ENCODE results near the gene CRIM1. TPM values are rescaled to one million over a fixed set of nuclear protein-coding genes. Genes with fewer than 3 reads are reported as not detected.

The CRIM1 gene
- total RNA-seq, 1 experiment from 2014 or later, result 292 TPM

- no TSS peak for BruUV-seq (replicated peaks)
- ChIA-PET CTCF (no interaction called here), POLR2A (no interaction called here)
- Mint-ChIP-seq H3K9me3 (ENCODE audit: unreplicated experiment) (no peaks in the 10 kb centered on the region), H3K36me3 (ENCODE audit: insufficient read depth, unreplicated experiment) (peaks cover 98% of the 10 kb centered on the region), H3K27ac (ENCODE audit: unreplicated experiment) (peak overlapping the region; percentile 9), H3K4me1 (ENCODE audit: low read depth, unreplicated experiment) (peaks cover 11% of the 10 kb centered on the region), H3K27me3 (ENCODE audit: insufficient read depth, unreplicated experiment) (no peaks in the 10 kb centered on the region), H3K4me3 (ENCODE audit: unreplicated experiment) (no peak overlapping the region)
- intact Hi-C loops (cut with micrococcal nuclease; ENCODE audit: unreplicated experiment), result no loop called here
- TF ChIP-seq CTCF (IDR thresholded peaks at IDR 0.05; ENCODE audit: insufficient read depth in 1 of 2, low read depth in 1 of 2, low read length in 1 of 2, severe bottlenecking in 1 of 2, unreplicated experiment in 1 of 2), result no peak
- Histone ChIP-seq H3K4me1 (no peaks in the 10 kb centered on the region), H3K4me3 (ENCODE audit: low read depth, low read length) (no peak overlapping the region), H3K27me3 (replicated peaks; ENCODE audit: control insufficient read depth, insufficient read depth, low read length) (no peaks in the 10 kb centered on the region), H3K9me3 (no peaks in the 10 kb centered on the region), H3K36me3 (ENCODE audit: control insufficient read depth, insufficient read depth, low read length) (peaks cover 3% of the 10 kb centered on the region)
- DNase-seq, result no peak
Measured at GRCh38 chr2:36554531-36554930, 199.0 kb downstream of the CRIM1 start.

GRCh38 chr2:36555789-36556188, 200.2 kb downstream of the CRIM1 start:
- peaks cover 96% of the 10 kb centered on the region for H3K36me3 Mint-ChIP-seq (ENCODE audit: insufficient read depth, unreplicated experiment)
- POLR2A ChIA-PET, result no interaction called here
- no peaks in the 10 kb centered on the region for H3K27me3 ChIP-seq (replicated peaks; ENCODE audit: control insufficient read depth, insufficient read depth, low read length)
- H3K27me3 Mint-ChIP-seq (ENCODE audit: insufficient read depth, unreplicated experiment), result no peaks in the 10 kb centered on the region
- H3K4me3 Mint-ChIP-seq (ENCODE audit: unreplicated experiment), result no peak overlapping the region
- H3K4me1 ChIP-seq, result peaks cover 7% of the 10 kb centered on the region
- no peak for TF ChIP-seq CTCF (IDR thresholded peaks at IDR 0.05; ENCODE audit: insufficient read depth in 1 of 2, low read depth in 1 of 2, low read length in 1 of 2, severe bottlenecking in 1 of 2, unreplicated experiment in 1 of 2)
- H3K4me1 Mint-ChIP-seq (ENCODE audit: low read depth, unreplicated experiment), result peaks cover 15% of the 10 kb centered on the region
- no peak for DNase-seq
- H3K36me3 ChIP-seq (ENCODE audit: control insufficient read depth, insufficient read depth, low read length), result peaks cover 3% of the 10 kb centered on the region
- CTCF ChIA-PET, result no interaction called here
- H3K4me3 ChIP-seq (ENCODE audit: low read depth, low read length), result no peak overlapping the region
- H3K27ac Mint-ChIP-seq (ENCODE audit: unreplicated experiment), result no peak overlapping the region
- no peaks in the 10 kb centered on the region for H3K9me3 Mint-ChIP-seq (ENCODE audit: unreplicated experiment)
- intact Hi-C loops (cut with micrococcal nuclease; ENCODE audit: unreplicated experiment), result no loop called here
- no TSS peak for BruUV-seq (replicated peaks)
- H3K9me3 ChIP-seq, result no peaks in the 10 kb centered on the region

GRCh38 chr2:36556842-36557241, 201.3 kb downstream of the CRIM1 start:
- no TSS peak for BruUV-seq (replicated peaks)
- H3K4me3 ChIP-seq (ENCODE audit: low read depth, low read length), result no peak overlapping the region
- ChIA-PET CTCF (no interaction called here), POLR2A (interaction anchor here (0.5 kb wide), 1 partner anchor 10 kb away, joined by 7 read pairs; no protein-coding TSS in a partner anchor)
- H3K4me1 Mint-ChIP-seq (ENCODE audit: low read depth, unreplicated experiment), result peaks cover 21% of the 10 kb centered on the region
- H3K36me3 ChIP-seq (ENCODE audit: control insufficient read depth, insufficient read depth, low read length), result peaks cover 2% of the 10 kb centered on the region; the same call in 1 of the 2 replicates
- intact Hi-C loops (cut with micrococcal nuclease; ENCODE audit: unreplicated experiment), result no loop called here
- H3K9me3 Mint-ChIP-seq (ENCODE audit: unreplicated experiment), result no peaks in the 10 kb centered on the region
- peaks cover 17% of the 10 kb centered on the region for H3K4me1 ChIP-seq
- no peaks in the 10 kb centered on the region for H3K9me3 ChIP-seq
- no peak for DNase-seq
- no peak overlapping the region for H3K27ac Mint-ChIP-seq (ENCODE audit: unreplicated experiment)
- H3K27me3 Mint-ChIP-seq (ENCODE audit: insufficient read depth, unreplicated experiment), result no peaks in the 10 kb centered on the region
- no peak overlapping the region for H3K4me3 Mint-ChIP-seq (ENCODE audit: unreplicated experiment)
- H3K27me3 ChIP-seq (replicated peaks; ENCODE audit: control insufficient read depth, insufficient read depth, low read length), result no peaks in the 10 kb centered on the region
- H3K36me3 Mint-ChIP-seq (ENCODE audit: insufficient read depth, unreplicated experiment), result peaks cover 94% of the 10 kb centered on the region
- no peak for TF ChIP-seq CTCF (IDR thresholded peaks at IDR 0.05; ENCODE audit: insufficient read depth in 1 of 2, low read depth in 1 of 2, low read length in 1 of 2, severe bottlenecking in 1 of 2, unreplicated experiment in 1 of 2)

All from Caco-2 (cell line).